Measurements from ENCODE around the gene MPP4. TPM values are rescaled to one million over a fixed set of nuclear protein-coding genes. Genes with fewer than 3 reads are reported as not detected.
A peak's percentile ranks its signal among the peaks of the same experiment; 100 is the strongest.

The MPP4 gene
- total and polyA plus RNA-seq, 12 donors, result 0.16 to 0.25 (median 0.25) TPM; not detected in 9

- H3K36me3 ChIP-seq, result peaks cover 0 to 20% (median 0%) of the 10 kb centered on the region in 9 donors
- peak; percentile 67 to 85 for DNase-seq
- intact Hi-C loops (cut with DNase I), result no loop called here
- peak overlapping the region in 9 of 10 donors; percentile 19 to 47 (median 37) for H3K4me3 ChIP-seq
- no peaks in the 10 kb centered on the region for H3K27me3 ChIP-seq
- WGBS, 2 donors, result 34 to 35% methylated on average over 39 of the region's 39 CpGs
- H3K27ac ChIP-seq, result no peak overlapping the region
- peak in 7 of 9 donors; percentile 34 to 67 (median 51) for TF ChIP-seq CTCF (IDR thresholded peaks at IDR 0.05)
- ATAC-seq, result peak; percentile 92 to 97 (median 96)
- H3K4me1 ChIP-seq, result peaks cover 0 to 10% (median 5%) of the 10 kb centered on the region in 9 donors
- H3K9me3 ChIP-seq, result peaks cover 0 to 4% (median 0%) of the 10 kb centered on the region in 11 donors
Observed at GRCh38 chr2:201618744-201619662, 79.4 kb downstream of the MPP4 start.

GRCh38 chr2:201608021-201608420 lies 90.4 kb downstream of the MPP4 start:
- intact Hi-C loops (cut with DNase I), result no loop called here
- Histone ChIP-seq H3K4me1 (peaks cover 0 to 8% (median 0%) of the 10 kb centered on the region in 9 donors), H3K9me3 (peaks cover 0 to 20% (median 0%) of the 10 kb centered on the region in 11 donors), H3K4me3 (no peak overlapping the region), H3K27me3 (no peaks in the 10 kb centered on the region), H3K36me3 (no peaks in the 10 kb centered on the region), H3K27ac (no peak overlapping the region)
- ATAC-seq (no peak), DNase-seq (no peak)
- no peak for TF ChIP-seq CTCF (IDR thresholded peaks at IDR 0.05)
- 74% methylated on average over 1 of the region's 1 CpG for WGBS, 2 donors

GRCh38 chr2:201607568-201607967 lies 90.9 kb downstream of the MPP4 start:
- H3K36me3 ChIP-seq, result no peaks in the 10 kb centered on the region
- ATAC-seq, result no peak
- H3K27me3 ChIP-seq, result no peaks in the 10 kb centered on the region
- intact Hi-C loops (cut with DNase I), result no loop called here
- H3K4me3 ChIP-seq, result no peak overlapping the region
- TF ChIP-seq CTCF (IDR thresholded peaks at IDR 0.05), result no peak
- 80 to 81% methylated on average over 2 of the region's 2 CpGs for WGBS, 2 donors
- no peak for DNase-seq
- peaks cover 0 to 16% (median 0%) of the 10 kb centered on the region in 11 donors for H3K9me3 ChIP-seq
- H3K4me1 ChIP-seq, result peaks cover 0 to 8% (median 0%) of the 10 kb centered on the region in 9 donors
- H3K27ac ChIP-seq, result no peak overlapping the region

- intact Hi-C loops (cut with DNase I), result no loop called here
- ATAC-seq (no peak), DNase-seq (no peak)
- no peak for TF ChIP-seq CTCF (IDR thresholded peaks at IDR 0.05)
- H3K9me3 ChIP-seq, result peaks cover 0 to 16% (median 6%) of the 10 kb centered on the region in 11 donors
- peaks cover 0 to 3% (median 0%) of the 10 kb centered on the region in 9 donors for H3K4me1 ChIP-seq
- H3K4me3 ChIP-seq, result no peak overlapping the region
- H3K36me3 ChIP-seq, result no peaks in the 10 kb centered on the region
- no peak overlapping the region for H3K27ac ChIP-seq
- WGBS, 2 donors, result 93 to 97% methylated on average over 3 of the region's 3 CpGs
- H3K27me3 ChIP-seq, result no peaks in the 10 kb centered on the region
Observed at GRCh38 chr2:201600906-201601305, 97.5 kb downstream of the MPP4 start.
